Stimulated activated CD4-positive, alpha-beta T cell treated with anti-CD3 and anti-CD28 coated beads, Interleukin-2, amount 100 ng/mL, for 48 hours (primary cell): ENCODE results near the gene KCNIP4.

Source experiments
- DNase-seq, 2 donors: peaks; one replicate each; pipeline ENCODE4 v3.0.0-alpha.2; 2020

KCNIP4 gene

DNA sequence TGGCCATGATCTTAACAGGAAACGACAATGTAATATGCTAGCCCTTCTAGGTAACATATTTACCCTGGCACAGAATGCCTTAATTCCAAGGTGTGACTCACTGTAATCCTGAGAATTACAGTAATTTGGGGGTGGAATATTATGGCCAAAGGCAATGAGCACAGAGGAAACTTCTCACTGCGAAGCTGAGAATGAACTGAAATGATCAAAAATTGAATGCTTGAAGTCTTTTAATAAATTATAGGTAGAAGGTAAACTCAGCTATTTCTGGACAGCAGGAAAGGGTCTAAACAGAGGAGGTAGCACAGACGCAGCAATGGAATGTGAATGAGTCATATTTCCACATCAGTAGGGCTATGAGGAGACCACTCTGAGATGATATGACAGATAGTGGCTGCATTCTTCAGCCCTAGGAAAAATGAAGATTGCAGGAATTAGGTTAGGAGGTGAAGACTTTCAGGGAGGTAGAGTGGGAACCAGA is 935.7 kb downstream of the KCNIP4 start:
- DNase-seq = no peak

DNA sequence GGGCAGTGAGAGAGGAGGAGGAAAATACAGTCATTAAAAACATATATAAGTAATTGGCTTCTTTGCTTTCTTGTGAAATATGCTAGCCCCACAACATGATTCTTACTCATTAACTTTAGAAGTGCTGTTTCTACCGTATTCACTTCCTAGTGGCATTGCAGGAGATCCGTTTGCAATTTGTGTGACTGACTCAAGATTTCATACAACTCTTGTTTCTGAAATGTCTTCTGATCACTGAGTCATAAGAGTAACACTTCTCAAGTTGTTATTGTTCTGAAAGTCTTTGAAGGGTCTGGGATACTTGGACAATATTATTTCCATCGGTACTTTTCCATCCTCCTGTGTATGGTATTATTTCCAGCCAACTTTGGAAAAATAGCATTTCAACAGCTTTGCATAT is 937.5 kb downstream of the KCNIP4 start:
- no peak for DNase-seq

DNA sequence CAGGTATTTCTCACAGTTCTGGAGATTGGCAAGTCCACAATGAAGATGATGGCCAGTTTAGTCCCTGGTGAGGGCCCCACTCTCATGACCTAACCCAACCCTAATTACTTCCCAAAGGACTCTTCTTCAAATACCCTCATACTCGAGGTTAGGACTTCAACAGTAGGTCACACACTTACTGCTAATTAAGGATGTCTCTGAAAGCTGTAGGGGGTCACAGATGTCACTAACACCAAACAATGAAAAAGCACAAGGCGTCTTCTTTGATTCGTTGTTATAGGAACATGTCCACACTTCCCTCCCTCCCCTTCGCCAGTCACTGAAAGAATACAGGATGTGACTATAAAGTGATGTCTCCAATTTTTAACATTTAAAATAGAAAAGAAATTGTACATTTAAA is 938.6 kb downstream of the KCNIP4 start:
- DNase-seq = no peak

DNA sequence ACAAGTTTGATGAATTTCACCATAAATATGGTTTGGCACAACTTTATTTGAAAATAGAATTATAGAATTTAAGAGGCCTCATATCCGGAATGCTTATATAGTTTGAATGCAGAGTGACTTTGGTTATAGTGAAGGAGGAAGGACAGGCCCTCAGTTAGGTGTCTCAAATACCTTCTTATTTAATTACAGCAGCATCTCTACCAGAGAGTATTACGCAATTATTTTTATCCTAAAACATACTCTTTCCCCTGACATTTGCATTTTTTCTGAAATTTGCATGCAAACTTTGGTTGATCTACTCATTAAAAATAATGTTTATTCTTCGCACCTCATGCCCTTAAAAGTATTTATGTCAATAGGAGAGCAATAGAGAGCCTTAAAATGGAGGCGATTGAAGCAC is 942.9 kb downstream of the KCNIP4 start:
- no peak for DNase-seq

DNA sequence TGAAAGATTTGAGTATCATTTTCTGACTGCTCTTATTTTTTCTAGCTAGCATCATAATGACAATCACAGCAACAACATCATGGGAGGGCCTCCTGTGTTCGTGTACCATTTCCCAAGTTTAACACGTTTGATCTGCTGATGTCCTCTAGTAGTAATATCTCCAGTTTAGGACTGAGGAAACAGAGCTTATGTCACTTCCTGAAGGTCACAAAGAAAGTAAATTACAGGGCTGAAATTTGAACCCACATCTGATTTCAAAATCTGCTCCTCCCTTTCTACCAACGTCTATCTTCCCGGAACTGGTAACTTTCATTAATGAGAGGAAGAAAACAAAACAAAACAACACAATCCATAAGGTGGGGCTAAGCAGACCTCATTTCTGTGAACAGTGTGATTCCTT is 945.6 kb downstream of the KCNIP4 start:
- no peak for DNase-seq

DNA sequence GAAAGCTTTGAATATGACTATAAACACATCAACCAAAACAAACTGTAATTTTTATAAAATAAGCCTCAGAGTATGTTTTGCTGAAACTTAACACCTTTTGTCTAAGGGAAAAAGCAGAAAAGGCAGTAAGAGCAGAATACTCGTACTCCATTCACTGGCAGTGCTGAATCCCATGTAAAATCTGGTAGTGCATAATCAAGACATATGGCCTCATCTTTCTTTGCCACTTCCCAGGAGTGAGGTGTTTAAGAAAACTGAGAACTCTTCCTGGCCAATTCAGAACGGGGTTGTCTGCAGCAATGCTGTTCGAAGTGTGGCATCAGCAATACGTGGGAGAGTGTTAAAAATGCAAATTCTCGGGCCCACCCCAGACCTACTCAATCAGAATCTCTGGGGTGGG is 946.3 kb downstream of the KCNIP4 start:
- no peak for DNase-seq

DNA sequence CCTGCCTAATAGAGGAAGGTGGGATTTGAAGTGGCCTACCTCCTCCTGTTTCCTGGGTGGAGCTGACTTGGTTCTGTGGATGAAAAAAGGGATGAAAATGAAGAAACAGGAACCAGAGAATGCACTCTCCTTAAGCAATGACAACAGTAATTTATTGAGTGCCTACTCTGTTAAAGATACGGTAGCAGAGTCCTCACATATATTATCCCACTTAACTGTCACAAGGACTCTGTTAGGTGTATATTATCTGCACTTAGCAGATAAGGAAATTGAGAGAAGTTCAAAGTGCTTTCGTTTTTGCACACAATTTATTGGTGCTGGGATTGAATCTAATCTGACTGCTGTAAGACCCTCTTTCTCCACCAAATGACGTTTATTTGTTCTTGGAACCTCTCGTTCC is 947.1 kb downstream of the KCNIP4 start:
- DNase-seq = no peak

DNA sequence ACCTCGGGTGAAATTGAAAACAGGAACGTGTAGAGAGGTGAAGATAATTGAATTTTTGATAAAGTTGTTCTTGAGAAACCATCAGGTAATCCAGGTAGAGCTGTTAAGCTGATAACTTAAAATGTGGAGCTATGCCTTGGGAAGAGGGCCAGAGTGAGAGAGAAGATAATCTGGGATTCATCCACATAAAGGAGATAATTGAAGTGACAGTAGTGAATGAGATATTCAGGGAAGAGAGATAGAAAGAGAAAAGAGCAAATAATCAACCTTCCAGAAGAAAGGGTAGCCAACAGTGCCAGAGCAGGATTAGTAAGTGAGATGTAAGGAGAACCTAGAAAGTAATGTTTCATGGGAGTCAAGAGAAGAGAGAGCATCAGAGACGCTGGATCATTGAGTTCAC is 950.7 kb downstream of the KCNIP4 start:
- DNase-seq = no peak

DNA sequence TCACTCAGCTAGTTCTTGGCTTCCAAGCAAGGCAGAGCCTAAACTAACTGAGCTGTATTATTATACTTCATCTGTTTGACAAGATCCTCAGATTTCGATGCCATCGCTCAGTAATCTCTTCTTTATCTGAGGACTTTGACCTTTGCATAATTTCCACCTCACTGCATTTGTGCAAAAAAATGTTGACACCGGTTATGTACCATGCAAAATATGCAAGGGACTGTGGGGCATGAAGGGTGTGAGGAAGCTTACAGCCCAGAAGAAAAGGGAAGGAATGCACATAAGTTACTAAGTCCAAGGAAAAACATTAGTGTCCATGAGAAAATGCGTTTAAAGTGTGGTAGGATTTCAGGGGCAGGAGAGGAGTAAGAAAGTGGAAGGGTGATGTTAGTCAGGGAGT is 953.0 kb downstream of the KCNIP4 start:
- DNase-seq = no peak

DNA sequence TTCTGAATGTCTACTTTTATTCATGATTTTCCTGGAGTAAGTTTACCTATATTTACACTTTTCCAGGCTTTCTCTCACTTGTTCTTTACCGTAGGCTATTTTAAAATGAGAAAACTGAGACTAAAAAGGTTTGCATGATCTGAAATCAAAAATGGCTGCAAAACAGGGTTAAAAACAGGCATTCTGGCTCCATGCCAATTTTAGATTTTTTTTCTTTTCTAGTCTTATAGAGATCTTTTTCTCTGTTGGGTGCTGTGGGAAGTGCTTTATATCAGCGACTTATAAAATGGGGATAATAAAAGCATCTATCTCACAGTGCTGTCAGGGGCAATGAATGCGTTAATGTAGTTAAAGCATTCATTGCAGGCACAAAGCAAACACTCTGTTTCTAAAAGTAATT is 953.6 kb downstream of the KCNIP4 start:
- no peak for DNase-seq

DNA sequence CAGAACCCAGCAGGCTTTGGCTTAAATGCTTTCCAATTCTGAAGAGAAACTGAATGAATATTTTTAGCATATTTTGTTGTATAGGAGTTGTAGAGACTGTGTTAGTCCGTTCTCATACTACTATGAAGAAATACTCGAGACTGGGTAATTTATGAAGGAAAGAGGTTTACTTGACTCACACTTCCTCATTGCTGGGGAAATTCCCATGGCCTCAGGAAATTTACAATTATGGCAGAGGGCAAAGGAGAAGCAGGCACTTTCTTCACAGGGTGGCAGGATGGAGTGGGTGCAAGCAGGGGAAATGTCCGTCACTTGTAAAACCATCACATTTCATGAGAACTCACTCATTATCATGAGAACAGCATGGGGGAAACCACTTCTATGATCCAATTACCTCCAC is 956.6 kb downstream of the KCNIP4 start:
- no peak for DNase-seq

DNA sequence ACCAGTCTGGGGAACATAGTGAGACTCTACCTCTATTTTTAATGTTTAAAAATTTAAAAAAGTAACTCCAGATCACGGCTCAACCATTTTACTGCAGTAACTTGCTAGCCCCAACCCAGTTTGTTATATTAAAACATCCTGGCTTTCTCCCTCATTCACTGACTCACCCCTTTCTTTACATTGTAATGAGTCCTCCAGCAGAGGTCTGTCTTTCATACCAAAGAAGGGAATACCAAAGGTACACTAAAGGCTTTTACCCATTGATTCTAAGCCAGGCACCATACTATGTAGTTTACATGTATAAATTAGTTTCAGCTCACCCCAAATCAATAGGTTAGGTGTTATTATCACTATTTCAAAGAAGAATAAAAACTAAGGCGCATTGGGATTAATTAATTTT is 961.4 kb downstream of the KCNIP4 start:
- no peak for DNase-seq

DNA sequence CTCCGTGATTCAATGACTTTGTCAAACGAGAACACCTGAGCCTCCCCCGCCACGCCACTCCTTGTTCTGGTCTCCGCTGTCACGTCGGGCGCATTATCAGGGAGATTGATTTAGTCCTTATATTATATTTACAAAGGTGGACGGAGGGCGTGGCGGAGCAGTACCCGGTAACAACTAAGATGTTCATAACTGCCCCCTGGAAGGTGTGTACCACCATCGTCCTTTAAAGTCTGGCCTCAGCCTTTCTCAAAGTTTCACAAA is 964.1 kb downstream of the KCNIP4 start:
- no peak for DNase-seq

DNA sequence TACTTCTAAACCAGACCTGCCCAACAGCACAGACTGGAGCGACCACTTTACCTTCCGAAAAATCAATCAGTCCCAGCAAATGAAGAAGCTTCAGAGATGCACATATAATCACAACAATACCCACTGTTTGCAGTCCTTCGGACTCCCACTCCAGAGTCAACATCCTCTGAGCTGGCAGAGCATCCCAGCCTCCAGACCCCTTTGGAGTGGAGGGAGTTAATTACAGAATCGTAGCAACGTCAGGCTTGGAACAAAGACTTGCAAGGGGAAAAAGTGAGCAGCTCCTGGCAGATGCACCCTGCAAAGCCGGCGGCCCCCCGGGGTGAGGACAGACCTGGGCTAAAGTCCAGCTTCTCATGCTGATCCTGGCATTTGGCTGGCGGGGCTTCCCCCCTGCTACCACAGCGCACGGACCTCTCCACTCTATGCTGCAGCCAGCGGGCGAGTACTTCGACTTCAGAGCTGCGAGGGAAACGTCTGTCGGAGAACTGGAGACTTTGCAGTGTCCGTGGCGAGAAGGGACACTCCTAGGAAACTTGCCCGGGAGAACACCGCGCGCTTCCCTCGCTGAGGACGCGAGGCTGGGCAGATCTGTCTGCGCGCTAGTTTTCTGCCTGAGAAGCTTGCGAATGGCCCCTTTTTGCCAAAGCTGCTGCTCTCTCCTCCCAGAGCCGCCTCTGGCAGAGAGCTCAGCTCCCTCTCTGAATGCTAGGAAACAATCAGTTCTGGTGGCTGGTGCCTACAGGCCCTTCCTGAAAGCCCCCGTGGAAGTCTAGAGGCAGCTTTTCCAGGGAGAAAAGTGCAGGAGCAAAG is 964.6 kb downstream of the KCNIP4 start:
- no peak for DNase-seq

DNA sequence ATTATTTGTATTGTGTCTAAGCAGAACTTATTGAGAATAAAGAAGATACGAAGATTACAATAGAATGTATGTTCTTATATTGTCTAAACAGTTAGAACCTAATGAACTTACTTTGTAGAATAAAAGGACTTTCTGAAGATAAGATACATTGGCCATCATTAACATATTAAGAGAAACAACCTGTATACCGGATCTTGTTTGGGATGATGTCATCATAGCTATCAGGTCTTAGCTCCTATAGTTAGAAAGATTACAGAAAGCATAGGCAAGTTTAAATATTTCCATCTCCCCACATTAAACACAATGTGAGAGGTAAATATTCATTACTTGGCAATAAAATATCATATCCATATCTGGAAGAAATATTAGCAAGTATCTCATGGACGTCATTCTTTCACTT is 966.0 kb downstream of the KCNIP4 start:
- no peak for DNase-seq

DNA sequence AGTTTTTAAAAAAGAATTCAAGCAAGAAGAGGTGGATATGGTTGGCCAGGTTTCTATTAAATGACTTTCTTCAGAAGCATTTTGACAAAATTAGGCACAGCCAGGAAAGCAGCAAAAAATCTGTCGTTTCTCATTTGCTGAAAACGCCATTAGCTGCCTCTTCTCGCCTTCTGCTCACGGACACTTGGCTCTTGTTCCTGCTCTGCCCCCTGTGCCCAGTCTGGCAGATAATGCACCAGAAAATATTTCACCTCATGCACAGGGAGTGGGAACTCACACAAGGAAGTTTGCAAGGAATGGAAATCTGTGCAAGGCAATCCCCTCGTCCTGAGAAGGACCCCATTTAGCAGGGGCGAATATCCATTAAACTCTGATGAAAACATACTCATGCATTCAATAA is 988.3 kb downstream of the KCNIP4 start:
- no peak for DNase-seq

DNA sequence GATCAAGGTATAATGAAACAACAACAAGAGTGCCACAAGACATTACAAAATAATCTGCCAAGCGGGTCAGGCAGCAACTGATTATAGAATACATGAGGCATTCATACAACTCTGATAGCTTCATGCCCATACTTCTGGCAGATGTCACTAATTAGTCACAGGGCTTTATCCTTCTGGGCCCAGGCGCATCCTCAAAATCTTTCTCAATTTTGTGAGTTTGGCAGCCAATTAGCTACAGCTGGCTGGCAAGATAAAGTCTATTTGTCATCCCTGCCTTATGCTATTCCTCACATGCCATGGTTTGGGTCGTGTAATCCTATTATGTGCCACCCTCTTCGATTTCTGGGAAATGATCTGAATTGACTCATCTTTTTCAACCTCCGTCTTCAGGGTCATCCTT is 994.0 kb downstream of the KCNIP4 start:
- DNase-seq = no peak

DNA sequence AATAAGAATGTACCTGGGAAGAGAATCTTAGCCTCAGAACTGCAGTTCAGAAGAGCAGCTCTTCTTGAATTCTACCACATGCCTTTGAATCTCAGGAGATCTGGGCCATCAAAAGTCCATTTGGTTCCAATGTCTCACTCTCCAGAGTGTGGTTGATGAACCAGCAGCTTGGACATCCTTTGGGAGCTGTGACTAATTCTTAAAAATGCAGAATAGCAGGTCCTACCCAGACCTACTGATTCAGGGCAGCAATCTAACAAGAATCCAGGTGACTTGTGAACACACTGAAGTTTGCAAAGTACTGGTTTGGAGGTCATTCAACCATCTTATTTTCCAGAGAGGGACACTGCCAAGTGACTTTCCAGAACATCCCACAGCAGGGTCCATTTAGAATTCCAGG is 1003.6 kb downstream of the KCNIP4 start:
- no peak for DNase-seq

DNA sequence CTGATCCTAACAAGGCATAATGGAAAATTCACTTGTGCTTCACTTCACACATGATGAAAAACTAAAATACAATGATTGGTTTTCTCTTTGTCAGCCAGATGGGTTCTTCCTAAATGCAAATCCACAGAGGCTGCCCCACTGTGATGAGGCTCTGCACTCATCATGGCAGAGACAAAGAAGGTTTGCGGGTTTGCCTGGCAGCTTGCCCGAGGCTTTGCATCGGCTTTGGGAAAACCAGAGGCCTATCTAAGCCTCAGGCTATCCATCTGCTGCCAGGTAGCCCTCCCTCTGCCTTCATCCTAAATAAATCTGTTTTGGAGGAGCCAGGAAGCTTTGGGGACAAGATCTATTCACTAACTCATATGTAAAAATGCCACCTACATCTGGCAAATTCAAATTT is 1004.1 kb downstream of the KCNIP4 start:
- no peak for DNase-seq

DNA sequence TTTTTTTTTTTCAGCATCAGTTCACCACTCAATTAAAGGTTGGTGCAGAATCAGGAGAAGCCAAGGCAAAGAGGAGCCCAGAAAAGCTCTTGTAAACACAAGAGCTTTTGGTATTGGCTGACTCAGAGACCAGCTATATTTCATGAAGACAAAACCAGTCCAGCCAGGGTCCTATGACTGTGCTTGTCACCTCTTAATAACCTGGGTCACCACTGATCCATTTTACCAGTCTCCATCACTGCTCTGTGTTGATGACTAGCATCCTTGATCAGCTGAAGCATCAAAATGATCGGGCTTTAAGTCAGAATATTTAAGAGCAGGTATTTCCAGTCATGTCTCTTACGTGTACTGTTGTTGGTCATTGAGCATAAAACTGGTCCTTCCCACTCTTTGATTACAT is 1010.4 kb downstream of the KCNIP4 start:
- DNase-seq = no peak

DNA sequence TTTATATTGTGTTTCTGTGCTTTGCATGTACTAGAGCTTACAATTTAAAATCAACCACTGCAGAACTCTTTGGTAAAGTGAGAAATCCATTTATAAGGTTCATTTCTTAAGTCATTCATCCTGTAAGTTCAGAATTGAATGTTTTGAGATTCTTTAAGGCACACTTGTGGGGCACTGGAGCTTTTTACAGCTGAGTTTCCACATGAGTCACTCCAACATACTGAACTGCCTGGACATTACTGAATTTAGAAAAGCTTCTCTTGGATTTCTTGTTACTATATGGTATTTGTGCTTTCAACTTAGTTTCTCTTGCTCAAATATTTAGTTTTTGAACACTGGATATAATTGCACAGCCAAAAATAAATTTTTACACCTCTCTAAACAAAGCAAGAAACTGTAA is 1022.0 kb downstream of the KCNIP4 start:
- DNase-seq = no peak

DNA sequence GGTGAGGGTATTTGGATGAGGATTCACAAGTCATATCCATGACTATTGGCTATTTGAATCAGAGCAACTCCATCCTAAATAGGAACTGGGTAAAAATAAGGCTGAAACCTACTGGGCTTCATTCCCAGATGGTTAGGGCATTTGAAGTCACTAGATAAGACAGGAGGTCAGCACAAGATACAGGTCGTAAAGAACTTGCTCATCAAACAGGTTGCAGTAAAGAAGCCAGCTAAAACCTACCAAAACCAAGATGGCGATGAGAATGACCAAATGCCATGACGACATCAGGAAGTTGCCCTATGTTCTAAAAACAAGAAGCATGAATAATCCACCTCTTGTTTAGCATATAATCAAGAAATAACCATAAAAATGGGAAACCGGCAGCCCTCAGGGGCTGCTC is 1023.4 kb downstream of the KCNIP4 start:
- no peak for DNase-seq

DNA sequence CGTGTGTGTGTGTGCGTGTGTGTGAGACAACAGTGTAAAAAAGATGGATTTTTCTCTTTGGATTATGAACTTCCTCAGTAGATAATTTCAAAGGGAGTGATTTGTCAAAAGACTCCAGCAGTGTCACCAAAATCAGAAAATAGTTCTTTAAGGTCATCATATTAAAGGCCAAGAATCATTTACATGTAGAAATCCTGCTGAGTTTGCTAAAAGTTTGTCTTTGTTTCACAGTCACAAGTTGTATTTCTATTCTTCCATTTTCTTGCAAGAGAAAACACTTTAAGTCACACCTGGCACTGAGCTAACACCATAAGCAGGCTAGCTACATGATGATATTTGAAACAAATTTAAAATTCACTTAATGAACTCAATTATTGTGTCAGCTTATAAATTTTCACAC is 1025.6 kb downstream of the KCNIP4 start:
- no peak for DNase-seq

DNA sequence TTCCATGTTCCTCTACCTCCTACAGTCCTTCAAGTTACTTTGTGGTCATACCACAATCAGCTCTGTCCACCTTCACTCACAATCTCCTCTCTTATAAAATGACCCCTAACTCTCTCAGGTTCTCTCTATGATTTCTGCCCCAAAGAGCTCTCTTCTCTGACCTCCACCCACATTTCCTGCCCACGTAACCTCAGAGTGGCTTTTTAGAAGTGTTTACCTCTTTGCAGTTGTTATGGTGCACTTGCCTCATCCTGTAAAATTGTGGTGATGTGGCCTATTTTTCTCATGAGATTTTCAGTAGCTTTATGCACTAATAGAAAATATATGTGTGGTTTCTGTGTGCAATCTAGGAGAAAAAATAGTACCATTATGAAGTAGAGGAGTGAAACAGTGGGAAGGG is 1032.5 kb downstream of the KCNIP4 start:
- no peak for DNase-seq

DNA sequence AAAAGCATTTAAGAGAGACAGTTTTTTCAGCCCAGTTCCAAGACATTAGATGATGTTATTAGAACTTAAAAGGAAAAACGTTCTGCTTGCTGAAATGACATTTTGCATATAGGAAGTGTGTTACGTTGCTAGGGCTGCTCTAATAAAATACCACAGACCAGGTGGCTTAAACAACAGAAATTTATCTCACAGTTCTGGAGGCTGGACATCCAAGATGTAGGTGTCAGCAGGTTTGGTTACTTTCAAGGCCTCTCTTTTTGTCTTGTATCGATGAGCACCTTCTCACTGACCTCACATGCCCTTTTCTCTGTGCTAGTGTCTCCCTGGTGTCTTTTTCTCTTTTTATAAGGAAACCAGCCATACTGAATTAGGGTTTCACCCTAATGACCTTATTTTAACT is 1043.6 kb downstream of the KCNIP4 start:
- no peak for DNase-seq

DNA sequence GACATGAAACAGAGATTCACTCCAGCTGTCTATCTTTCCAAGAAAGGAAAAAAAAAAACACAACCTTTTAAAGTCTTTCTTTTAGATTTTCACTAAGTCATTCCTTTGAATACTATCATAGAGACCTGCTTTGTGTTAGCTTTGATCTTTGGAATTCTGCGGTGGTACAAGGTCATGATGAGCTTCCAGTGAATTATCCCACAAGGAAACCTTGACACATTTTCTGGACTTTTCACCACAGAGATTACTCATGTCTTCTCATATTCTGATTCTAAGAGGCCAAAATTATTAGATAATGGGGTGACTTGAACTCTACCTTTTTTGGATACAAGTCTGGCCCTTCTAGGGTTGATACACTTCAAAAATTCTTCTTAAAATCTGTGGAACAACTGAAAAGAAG is 1046.7 kb downstream of the KCNIP4 start:
- DNase-seq = no peak
